ENCODE results near the gene CCDC28B.

The CCDC28B gene

GRCh38 chr1:32247983-32248889 lies 47.8 kb downstream of the CCDC28B start:
- ChIA-PET POLR2A (ENCODE audit: low non-redundant PET) (interaction anchor here (0.6 kb wide), 1 partner anchor 13 kb away, joined by 5 read pairs; no protein-coding TSS in a partner anchor), CTCF (interaction anchor here (0.6 to 1.2 kb wide), 12 partner anchors 11 to 395 kb away, joined by 3 to 16 read pairs (median 3); no protein-coding TSS in a partner anchor)
- peak; percentile 82 for TF ChIP-seq CTCF (conservative IDR thresholded peaks at IDR 0.05; ENCODE audit: low read depth)
- peak; percentile 67 for DNase-seq (ENCODE audit: low spot score)
- H3K27ac ChIP-seq: peak overlapping the region; percentile 66

- ChIA-PET CTCF (interaction anchor here (0.6 kb wide), 2 partner anchors 183 to 268 kb away, joined by 3 read pairs; no protein-coding TSS in a partner anchor), POLR2A (ENCODE audit: low non-redundant PET) (no interaction called here)
- H3K27ac ChIP-seq: peak overlapping the region; percentile 50
- TF ChIP-seq CTCF (conservative IDR thresholded peaks at IDR 0.05; ENCODE audit: low read depth): no peak
- DNase-seq (ENCODE audit: low spot score): peak; percentile 59
Measured at GRCh38 chr1:32249831-32250525, 49.6 kb downstream of the CCDC28B start.

- no peak for DNase-seq (ENCODE audit: low spot score)
- ChIA-PET POLR2A (ENCODE audit: low non-redundant PET) (no interaction called here), CTCF (interaction anchor here (0.7 to 0.9 kb wide), 2 partner anchors 36 to 1595 kb away, joined by 3 read pairs; no protein-coding TSS in a partner anchor)
- peak within 1 kb of the TSS; percentile 50 for H3K27ac ChIP-seq
- no peak for TF ChIP-seq CTCF (conservative IDR thresholded peaks at IDR 0.05; ENCODE audit: low read depth)
Measured at GRCh38 chr1:32250893-32251716, 50.7 kb downstream of the CCDC28B start, which contains the start of gene LCK. TSS of gene LCK (plus strand) at chr1:32251265. CDS start at chr1:32274330, 23,065 bp downstream.
